Measurements from ENCODE around the gene RUFY3. TPM values are rescaled to one million over a fixed set of nuclear protein-coding genes. Genes with fewer than 3 reads are reported as not detected.

RUFY3 gene
- total RNA-seq, 1 experiment from 2014 or later: 32.9 TPM

DNA sequence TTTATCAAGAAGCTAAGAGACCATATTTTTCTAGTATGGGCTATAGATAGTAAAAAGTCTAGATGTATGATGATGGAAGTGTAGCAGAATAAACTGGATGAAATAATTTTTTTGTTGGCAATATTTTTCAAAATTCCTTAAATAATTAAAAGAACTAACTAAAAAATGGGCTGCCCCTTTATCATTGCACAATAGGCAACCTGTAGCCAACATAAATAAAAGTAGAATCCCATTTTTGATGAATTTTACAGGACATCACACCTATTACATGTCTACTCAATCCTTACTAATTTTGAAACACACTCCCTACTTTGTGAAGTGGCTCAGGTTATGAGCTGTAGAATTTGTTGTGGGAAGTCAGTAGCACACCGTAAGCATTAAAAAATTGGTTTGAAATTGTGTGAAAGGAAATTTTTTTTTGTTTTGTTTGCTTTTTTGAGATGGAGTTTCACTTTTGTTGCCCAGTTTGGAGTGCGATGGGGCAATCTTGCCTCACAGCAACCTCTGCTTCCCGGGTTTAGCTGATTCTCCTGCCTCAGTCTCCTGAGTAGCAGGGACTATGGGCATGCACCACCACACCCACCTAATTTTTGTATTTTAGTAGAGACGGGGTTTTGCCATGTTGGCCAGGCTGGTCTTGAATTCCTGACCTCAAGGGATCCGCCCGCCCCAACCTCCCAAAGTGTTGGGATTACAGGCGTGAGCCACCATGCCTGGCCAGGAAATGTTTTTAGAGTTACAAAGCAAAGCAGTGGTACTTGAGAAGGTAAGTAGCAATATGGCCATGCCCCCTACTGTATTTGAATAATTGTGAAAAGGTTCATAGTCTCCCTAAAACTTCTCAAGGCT lies 8.9 kb upstream of the RUFY3 start:
- DNase-seq (ENCODE audit: low read depth, low spot score): no peak
- intact Hi-C loops (cut with micrococcal nuclease): no loop called here
- no TSS peak for BruUV-seq (replicated peaks)

DNA sequence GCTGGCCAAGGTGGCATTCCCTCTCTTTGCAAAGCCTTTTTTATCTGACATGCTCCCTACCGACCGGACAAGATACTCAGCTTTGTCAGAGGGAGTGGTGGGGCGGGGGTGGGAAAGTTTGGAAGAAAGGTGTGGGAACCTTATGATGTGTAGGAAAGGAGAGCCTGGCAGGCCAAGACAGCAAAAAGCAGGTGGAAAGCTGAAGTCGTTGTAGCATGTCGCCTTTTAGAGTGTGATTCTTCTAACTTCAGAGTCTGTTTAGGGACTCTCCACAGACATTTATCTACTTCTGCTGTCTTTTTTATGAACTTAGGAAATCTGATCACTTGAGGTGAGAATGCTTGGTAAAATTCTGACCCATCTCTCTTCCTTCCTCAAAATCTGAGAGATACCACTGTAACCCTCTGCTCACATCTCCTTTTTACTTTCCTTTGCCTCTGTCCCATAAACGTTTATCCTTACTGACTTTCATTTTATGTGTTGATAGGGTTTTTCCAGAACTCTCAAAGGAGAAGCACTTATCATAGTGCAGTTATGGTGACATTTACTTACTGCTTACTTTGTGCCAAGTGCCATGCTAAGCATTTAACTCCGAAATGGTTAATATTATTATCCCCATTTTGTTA lies 8.2 kb upstream of the RUFY3 start:
- no peaks in the 10 kb centered on the region for H3K4me1 ChIP-seq (ENCODE audit: control insufficient read depth in 1 of 2, insufficient read depth in 2 of 2, low read length in 2 of 2)
- peaks cover 33% of the 10 kb centered on the region for H3K79me2 ChIP-seq (ENCODE audit: insufficient read depth, low read length)
- no peak overlapping the region for H3K9ac ChIP-seq (ENCODE audit: low read length)
- ChIA-PET CTCF (no interaction called here), RAD21 (ENCODE audit: low non-redundant PET in 1 of 2, low total read pairs in 2 of 2, uncharacterized antibody in 2 of 2, unreplicated experiment in 2 of 2) (no interaction called here), POLR2A (no interaction called here)
- no peaks in the 10 kb centered on the region for H4K20me1 ChIP-seq (ENCODE audit: insufficient read depth)
- H3K27ac ChIP-seq (ENCODE audit: low read depth, low read length): no peak overlapping the region
- no peak overlapping the region for H2AFZ ChIP-seq (ENCODE audit: low read depth, low read length, poor library complexity, severe bottlenecking)
- no peaks in the 10 kb centered on the region for H3K27me3 ChIP-seq (ENCODE audit: insufficient read depth, low read length)
- no TSS peak for BruUV-seq (replicated peaks)
- H3K4me2 ChIP-seq (ENCODE audit: low read length): no peak overlapping the region
- no peaks in the 10 kb centered on the region for H3K9me3 ChIP-seq (ENCODE audit: control insufficient read depth in 1 of 2, insufficient read depth in 1 of 2, low read depth in 1 of 2, low read length in 2 of 2)
- intact Hi-C loops (cut with micrococcal nuclease): no loop called here
- H3K4me3 ChIP-seq (replicated peaks in 1 of 2; ENCODE audit: low read depth in 1 of 2, low read length in 2 of 2): no peak overlapping the region
- H3K9me2 ChIP-seq (ENCODE audit: insufficient read depth): no peaks in the 10 kb centered on the region
- DNase-seq (ENCODE audit: low read depth, low spot score): no peak
- no peak for ATAC-seq
- H3K36me3 ChIP-seq (ENCODE audit: control insufficient read depth in 1 of 2, insufficient read depth in 2 of 2, low read length in 2 of 2): no peaks in the 10 kb centered on the region
- TF ChIP-seq SRF (IDR thresholded peaks at IDR 0.05; ENCODE audit: low read depth) (no peak), TCF7L2 (IDR thresholded peaks at IDR 0.05; ENCODE audit: borderline replicate concordance, extremely low read depth, insufficient read depth, insufficient read length) (no peak), ZFX (IDR thresholded peaks at IDR 0.05) (no peak), EZH2phosphoT487 (IDR thresholded peaks at IDR 0.05; ENCODE audit: borderline replicate concordance) (no peak), SP1 (IDR thresholded peaks at IDR 0.05; ENCODE audit: low read depth) (no peak), CEBPB (IDR thresholded peaks at IDR 0.05; ENCODE audit: low read depth) (no peak), ZNF274 (IDR thresholded peaks at IDR 0.05; ENCODE audit: low read depth, low read length) (no peak), POLR2AphosphoS5 (IDR thresholded peaks at IDR 0.05; ENCODE audit: low read depth, low read length) (no peak)
- TF ChIP-seq, protein P1, sequence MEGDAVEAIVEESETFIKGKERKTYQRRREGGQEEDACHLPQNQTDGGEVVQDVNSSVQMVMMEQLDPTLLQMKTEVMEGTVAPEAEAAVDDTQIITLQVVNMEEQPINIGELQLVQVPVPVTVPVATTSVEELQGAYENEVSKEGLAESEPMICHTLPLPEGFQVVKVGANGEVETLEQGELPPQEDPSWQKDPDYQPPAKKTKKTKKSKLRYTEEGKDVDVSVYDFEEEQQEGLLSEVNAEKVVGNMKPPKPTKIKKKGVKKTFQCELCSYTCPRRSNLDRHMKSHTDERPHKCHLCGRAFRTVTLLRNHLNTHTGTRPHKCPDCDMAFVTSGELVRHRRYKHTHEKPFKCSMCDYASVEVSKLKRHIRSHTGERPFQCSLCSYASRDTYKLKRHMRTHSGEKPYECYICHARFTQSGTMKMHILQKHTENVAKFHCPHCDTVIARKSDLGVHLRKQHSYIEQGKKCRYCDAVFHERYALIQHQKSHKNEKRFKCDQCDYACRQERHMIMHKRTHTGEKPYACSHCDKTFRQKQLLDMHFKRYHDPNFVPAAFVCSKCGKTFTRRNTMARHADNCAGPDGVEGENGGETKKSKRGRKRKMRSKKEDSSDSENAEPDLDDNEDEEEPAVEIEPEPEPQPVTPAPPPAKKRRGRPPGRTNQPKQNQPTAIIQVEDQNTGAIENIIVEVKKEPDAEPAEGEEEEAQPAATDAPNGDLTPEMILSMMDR (IDR thresholded peaks at IDR 0.05 in 2 of 3, conservative IDR thresholded peaks at IDR 0.05 in 1 of 3; ENCODE audit: borderline replicate concordance in 1 of 3, insufficient read depth in 1 of 3, low read depth in 2 of 3, low read length in 2 of 3): no peak
- TF ChIP-seq, protein P2, sequence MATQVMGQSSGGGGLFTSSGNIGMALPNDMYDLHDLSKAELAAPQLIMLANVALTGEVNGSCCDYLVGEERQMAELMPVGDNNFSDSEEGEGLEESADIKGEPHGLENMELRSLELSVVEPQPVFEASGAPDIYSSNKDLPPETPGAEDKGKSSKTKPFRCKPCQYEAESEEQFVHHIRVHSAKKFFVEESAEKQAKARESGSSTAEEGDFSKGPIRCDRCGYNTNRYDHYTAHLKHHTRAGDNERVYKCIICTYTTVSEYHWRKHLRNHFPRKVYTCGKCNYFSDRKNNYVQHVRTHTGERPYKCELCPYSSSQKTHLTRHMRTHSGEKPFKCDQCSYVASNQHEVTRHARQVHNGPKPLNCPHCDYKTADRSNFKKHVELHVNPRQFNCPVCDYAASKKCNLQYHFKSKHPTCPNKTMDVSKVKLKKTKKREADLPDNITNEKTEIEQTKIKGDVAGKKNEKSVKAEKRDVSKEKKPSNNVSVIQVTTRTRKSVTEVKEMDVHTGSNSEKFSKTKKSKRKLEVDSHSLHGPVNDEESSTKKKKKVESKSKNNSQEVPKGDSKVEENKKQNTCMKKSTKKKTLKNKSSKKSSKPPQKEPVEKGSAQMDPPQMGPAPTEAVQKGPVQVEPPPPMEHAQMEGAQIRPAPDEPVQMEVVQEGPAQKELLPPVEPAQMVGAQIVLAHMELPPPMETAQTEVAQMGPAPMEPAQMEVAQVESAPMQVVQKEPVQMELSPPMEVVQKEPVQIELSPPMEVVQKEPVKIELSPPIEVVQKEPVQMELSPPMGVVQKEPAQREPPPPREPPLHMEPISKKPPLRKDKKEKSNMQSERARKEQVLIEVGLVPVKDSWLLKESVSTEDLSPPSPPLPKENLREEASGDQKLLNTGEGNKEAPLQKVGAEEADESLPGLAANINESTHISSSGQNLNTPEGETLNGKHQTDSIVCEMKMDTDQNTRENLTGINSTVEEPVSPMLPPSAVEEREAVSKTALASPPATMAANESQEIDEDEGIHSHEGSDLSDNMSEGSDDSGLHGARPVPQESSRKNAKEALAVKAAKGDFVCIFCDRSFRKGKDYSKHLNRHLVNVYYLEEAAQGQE (IDR thresholded peaks at IDR 0.05; ENCODE audit: low read depth): no peak
- TF ChIP-seq, protein P3, sequence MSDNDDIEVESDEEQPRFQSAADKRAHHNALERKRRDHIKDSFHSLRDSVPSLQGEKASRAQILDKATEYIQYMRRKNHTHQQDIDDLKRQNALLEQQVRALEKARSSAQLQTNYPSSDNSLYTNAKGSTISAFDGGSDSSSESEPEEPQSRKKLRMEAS (IDR thresholded peaks at IDR 0.05): no peak
- TF ChIP-seq, protein P4, sequence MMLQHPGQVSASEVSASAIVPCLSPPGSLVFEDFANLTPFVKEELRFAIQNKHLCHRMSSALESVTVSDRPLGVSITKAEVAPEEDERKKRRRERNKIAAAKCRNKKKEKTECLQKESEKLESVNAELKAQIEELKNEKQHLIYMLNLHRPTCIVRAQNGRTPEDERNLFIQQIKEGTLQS (IDR thresholded peaks at IDR 0.05): no peak

More for the DNA sequence above, 8.9 kb upstream of the RUFY3 start:
- Histone ChIP-seq H3K36me3 (ENCODE audit: control insufficient read depth in 1 of 2, insufficient read depth in 2 of 2, low read length in 2 of 2) (no peaks in the 10 kb centered on the region), H3K9me3 (ENCODE audit: control insufficient read depth in 1 of 2, insufficient read depth in 1 of 2, low read depth in 1 of 2, low read length in 2 of 2) (no peaks in the 10 kb centered on the region), H2AFZ (ENCODE audit: low read depth, low read length, poor library complexity, severe bottlenecking) (no peak overlapping the region), H3K4me3 (replicated peaks in 1 of 2; ENCODE audit: low read depth in 1 of 2, low read length in 2 of 2) (no peak overlapping the region), H3K9ac (ENCODE audit: low read length) (no peak overlapping the region), H3K27ac (ENCODE audit: low read depth, low read length) (no peak overlapping the region), H3K4me2 (ENCODE audit: low read length) (no peak overlapping the region), H3K79me2 (ENCODE audit: insufficient read depth, low read length) (peaks cover 39% of the 10 kb centered on the region), H3K4me1 (ENCODE audit: control insufficient read depth in 1 of 2, insufficient read depth in 2 of 2, low read length in 2 of 2) (no peaks in the 10 kb centered on the region), H4K20me1 (ENCODE audit: insufficient read depth) (no peaks in the 10 kb centered on the region), H3K27me3 (ENCODE audit: insufficient read depth, low read length) (no peaks in the 10 kb centered on the region), H3K9me2 (ENCODE audit: insufficient read depth) (no peaks in the 10 kb centered on the region)
- RAD21 ChIA-PET (ENCODE audit: low non-redundant PET in 1 of 2, low total read pairs in 2 of 2, uncharacterized antibody in 2 of 2, unreplicated experiment in 2 of 2): no interaction called here
- CTCF ChIA-PET: no interaction called here
- no peak for ATAC-seq
- POLR2A ChIA-PET: no interaction called here
- no peak for TF ChIP-seq TCF7L2 (IDR thresholded peaks at IDR 0.05; ENCODE audit: borderline replicate concordance, extremely low read depth, insufficient read depth, insufficient read length)

Measured in HCT116 (cell line).